Tongue (tissue), 2 donors: ENCODE data around the gene LAMC1. TPM values are rescaled to one million over a fixed set of nuclear protein-coding genes. Genes with fewer than 3 reads are reported as not detected.
A peak's percentile ranks its signal among the peaks of the same experiment; 100 is the strongest.

Source experiments
- DNase-seq: peaks from one replicate; pipeline ENCODE4 v3.0.0-alpha.2; 2015
- total RNA-seq: library from RNA; depleted of rRNA; stranded (reverse); fragments of >200 nt; gene quantifications from one replicate; pipeline ENCODE4 v1.2.3, GENCODE V29; 2014

Gene LAMC1
- total RNA-seq, 1 donor from 2014 or later, result 482 TPM

GRCh38 chr1:183106746-183107145, 83.5 kb downstream of the LAMC1 start:
- DNase-seq, result no peak

GRCh38 chr1:183110326-183110880, 87.2 kb downstream of the LAMC1 start:
- peak; percentile 91 for DNase-seq

GRCh38 chr1:183114441-183114840, 91.2 kb downstream of the LAMC1 start:
- DNase-seq, result no peak

- no peak for DNase-seq
These were observed 93.2 kb downstream of the LAMC1 start for GRCh38 chr1:183116416-183116815.

GRCh38 chr1:183121609-183122008, 98.4 kb downstream of the LAMC1 start:
- DNase-seq, result peak; percentile 30

- DNase-seq, result no peak
These were observed 101.0 kb downstream of the LAMC1 start for GRCh38 chr1:183124259-183124658.

- no peak for DNase-seq
These were observed 102.2 kb downstream of the LAMC1 start for GRCh38 chr1:183125279-183125999.

GRCh38 chr1:183126000-183126366, 102.8 kb downstream of the LAMC1 start:
- DNase-seq, result no peak

GRCh38 chr1:183126528-183126927, 103.3 kb downstream of the LAMC1 start:
- DNase-seq, result peak; percentile 69

GRCh38 chr1:183129921-183130690, 106.9 kb downstream of the LAMC1 start:
- peak; percentile 90 for DNase-seq

- DNase-seq, result no peak
These were observed 107.9 kb downstream of the LAMC1 start for GRCh38 chr1:183131166-183131565.

- DNase-seq, result no peak
These were observed 112.1 kb downstream of the LAMC1 start for GRCh38 chr1:183135336-183135735.

GRCh38 chr1:183137782-183138181, 114.6 kb downstream of the LAMC1 start:
- DNase-seq, result peak; percentile 46

- DNase-seq, result no peak
These were observed 115.1 kb downstream of the LAMC1 start for GRCh38 chr1:183138301-183138700.

GRCh38 chr1:183139281-183139942, 116.2 kb downstream of the LAMC1 start:
- DNase-seq, result peak; percentile 34

GRCh38 chr1:183140633-183141032, 117.4 kb downstream of the LAMC1 start:
- DNase-seq, result no peak

- no peak for DNase-seq
These were observed 119.0 kb downstream of the LAMC1 start for GRCh38 chr1:183142171-183142570.

- DNase-seq, result peak; percentile 61
These were observed 120.5 kb downstream of the LAMC1 start for GRCh38 chr1:183143576-183144315.

GRCh38 chr1:183144752-183145151, 121.5 kb downstream of the LAMC1 start:
- no peak for DNase-seq

- no peak for DNase-seq
These were observed 124.5 kb downstream of the LAMC1 start for GRCh38 chr1:183147735-183148134.

- DNase-seq, result peak; percentile 83
These were observed 125.4 kb downstream of the LAMC1 start for GRCh38 chr1:183148599-183148998.

- no peak for DNase-seq
These were observed 126.1 kb downstream of the LAMC1 start for GRCh38 chr1:183149273-183149672.
